Activated T-helper 17 cell treated with anti-CD3 and anti-CD28 coated beads, Interleukin-2, amount 50 U/mL, for 72 hours (primary cell): Measurements from ENCODE around the gene TPSAB1. TPM values are rescaled to one million over a fixed set of nuclear protein-coding genes. Genes with fewer than 3 reads are reported as not detected.

Source experiments
- ATAC-seq: fragments of 150-1000 bp; cut with Tn5 transposase; replicated peaks from 2 replicates; pipeline ENCODE4 v1.10.0; 2021; ENCODE audit warnings: mild to moderate bottlenecking, moderate library complexity
- H3K27ac Mint-ChIP-seq: one replicate; pipeline ENCODE4 v1.8.0; 2022; ENCODE audit warnings: mixed read lengths
- H3K27me3 Mint-ChIP-seq: one replicate; pipeline ENCODE4 v1.8.0; 2022; ENCODE audit warnings: mixed read lengths
- H3K36me3 Mint-ChIP-seq: one replicate; pipeline ENCODE4 v1.8.0; 2022; ENCODE audit warnings: low read depth, mild to moderate bottlenecking, mixed read lengths
- H3K4me1 Mint-ChIP-seq: one replicate; pipeline ENCODE4 v1.8.0; 2022; ENCODE audit warnings: mixed read lengths
- H3K4me3 Mint-ChIP-seq: one replicate; pipeline ENCODE4 v1.8.0; 2022; ENCODE audit warnings: mild to moderate bottlenecking, mixed read lengths
- H3K9me3 Mint-ChIP-seq: one replicate; pipeline ENCODE4 v1.8.0; 2022; ENCODE audit warnings: mixed read lengths
- total RNA-seq, 2 donors: library from RNA; stranded (reverse); gene quantifications; one replicate each; pipeline ENCODE4 v1.2.3, GENCODE V29; 2022

TPSAB1 gene
- total RNA-seq, 2 donors from 2014 or later: 0.29 to 0.32 TPM

- H3K27ac Mint-ChIP-seq: no peak overlapping the region
- no peaks in the 10 kb centered on the region for H3K9me3 Mint-ChIP-seq
- H3K4me1 Mint-ChIP-seq: no peaks in the 10 kb centered on the region
- no peaks in the 10 kb centered on the region for H3K27me3 Mint-ChIP-seq
- no peaks in the 10 kb centered on the region for H3K36me3 Mint-ChIP-seq
- no peak for ATAC-seq
- no peak overlapping the region for H3K4me3 Mint-ChIP-seq
Observed at GRCh38 chr16:1201444-1201843, 39.1 kb upstream of the TPSAB1 start.

DNA sequence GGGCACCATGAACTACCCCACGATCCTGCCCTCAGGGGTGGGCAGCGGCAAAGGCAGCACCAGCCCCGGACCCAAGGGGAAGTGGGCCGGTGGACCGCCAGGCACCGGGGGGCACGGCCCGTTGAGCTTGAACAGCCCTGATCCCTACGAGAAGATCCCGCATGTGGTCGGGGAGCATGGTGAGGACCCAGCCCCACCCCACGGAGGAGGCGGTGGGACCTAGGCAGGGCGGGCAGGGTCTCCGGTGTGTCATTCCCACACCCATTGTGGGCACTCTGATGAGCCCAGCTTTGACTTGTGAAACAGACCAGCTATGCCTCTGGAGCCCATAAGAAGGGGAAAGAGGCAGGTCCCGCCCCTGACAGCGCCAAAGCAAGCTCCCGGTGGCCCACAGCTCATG, 38.2 kb upstream of the TPSAB1 start:
- no peak for ATAC-seq
- no peak overlapping the region for H3K4me3 Mint-ChIP-seq
- H3K36me3 Mint-ChIP-seq: no peaks in the 10 kb centered on the region
- no peaks in the 10 kb centered on the region for H3K9me3 Mint-ChIP-seq
- no peak overlapping the region for H3K27ac Mint-ChIP-seq
- no peaks in the 10 kb centered on the region for H3K27me3 Mint-ChIP-seq
- H3K4me1 Mint-ChIP-seq: no peaks in the 10 kb centered on the region

- Mint-ChIP-seq H3K4me1 (no peaks in the 10 kb centered on the region), H3K27ac (no peak overlapping the region), H3K4me3 (no peak overlapping the region), H3K9me3 (no peaks in the 10 kb centered on the region), H3K36me3 (no peaks in the 10 kb centered on the region), H3K27me3 (no peaks in the 10 kb centered on the region)
- ATAC-seq: no peak
Observed at GRCh38 chr16:1204933-1205332, 35.6 kb upstream of the TPSAB1 start.

GRCh38 chr16:1206326-1206725, 34.2 kb upstream of the TPSAB1 start:
- Mint-ChIP-seq H3K36me3 (no peaks in the 10 kb centered on the region), H3K27me3 (no peaks in the 10 kb centered on the region), H3K4me1 (no peaks in the 10 kb centered on the region), H3K27ac (no peak overlapping the region), H3K9me3 (no peaks in the 10 kb centered on the region), H3K4me3 (no peak overlapping the region)
- no peak for ATAC-seq

- Mint-ChIP-seq H3K27me3 (no peaks in the 10 kb centered on the region), H3K4me3 (peak overlapping the region; percentile 15), H3K36me3 (no peaks in the 10 kb centered on the region), H3K4me1 (no peaks in the 10 kb centered on the region), H3K9me3 (no peaks in the 10 kb centered on the region), H3K27ac (no peak overlapping the region)
- no peak for ATAC-seq
Observed at GRCh38 chr16:1206786-1207185, 33.7 kb upstream of the TPSAB1 start.

GRCh38 chr16:1208239-1208830, 32.2 kb upstream of the TPSAB1 start:
- H3K4me3 Mint-ChIP-seq: peak overlapping the region; percentile 47
- no peaks in the 10 kb centered on the region for H3K36me3 Mint-ChIP-seq
- ATAC-seq: peak; percentile 70
- H3K4me1 Mint-ChIP-seq: no peaks in the 10 kb centered on the region
- H3K27me3 Mint-ChIP-seq: no peaks in the 10 kb centered on the region
- no peaks in the 10 kb centered on the region for H3K9me3 Mint-ChIP-seq
- H3K27ac Mint-ChIP-seq: no peak overlapping the region

DNA sequence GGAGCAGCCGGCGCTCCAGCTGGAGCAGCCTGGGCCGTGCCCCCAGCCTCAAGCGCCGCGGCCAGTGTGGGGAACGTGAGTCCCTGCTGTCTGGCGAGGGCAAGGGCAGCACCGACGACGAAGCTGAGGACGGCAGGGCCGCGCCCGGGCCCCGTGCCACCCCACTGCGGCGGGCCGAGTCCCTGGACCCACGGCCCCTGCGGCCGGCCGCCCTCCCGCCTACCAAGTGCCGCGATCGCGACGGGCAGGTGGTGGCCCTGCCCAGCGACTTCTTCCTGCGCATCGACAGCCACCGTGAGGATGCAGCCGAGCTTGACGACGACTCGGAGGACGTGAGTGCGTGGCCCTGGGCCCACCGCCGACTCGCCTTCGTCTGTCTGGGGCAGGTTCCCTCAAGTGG, 31.4 kb upstream of the TPSAB1 start:
- Mint-ChIP-seq H3K27me3 (no peaks in the 10 kb centered on the region), H3K9me3 (no peaks in the 10 kb centered on the region), H3K36me3 (no peaks in the 10 kb centered on the region), H3K4me3 (no peak overlapping the region), H3K27ac (no peak overlapping the region), H3K4me1 (no peaks in the 10 kb centered on the region)
- no peak for ATAC-seq

DNA sequence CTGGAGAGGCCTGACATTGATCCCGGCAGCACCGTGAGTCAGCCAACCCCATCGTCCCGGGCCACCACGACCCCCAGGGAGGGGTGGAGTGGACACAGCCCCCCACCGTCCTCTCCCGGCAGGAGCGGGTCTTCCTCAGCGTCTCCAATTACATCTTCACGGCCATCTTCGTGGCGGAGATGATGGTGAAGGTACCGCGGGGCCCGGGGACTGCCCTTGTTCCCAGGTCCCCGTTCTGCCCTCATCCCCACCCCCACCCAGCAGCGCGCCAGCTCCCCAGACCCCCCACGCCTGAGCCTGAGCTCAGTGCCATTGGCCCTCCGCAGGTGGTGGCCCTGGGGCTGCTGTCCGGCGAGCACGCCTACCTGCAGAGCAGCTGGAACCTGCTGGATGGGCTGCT, 30.0 kb upstream of the TPSAB1 start:
- Mint-ChIP-seq H3K4me3 (no peak overlapping the region), H3K9me3 (no peaks in the 10 kb centered on the region), H3K27ac (no peak overlapping the region), H3K36me3 (no peaks in the 10 kb centered on the region), H3K27me3 (no peaks in the 10 kb centered on the region), H3K4me1 (no peaks in the 10 kb centered on the region)
- ATAC-seq: no peak

DNA sequence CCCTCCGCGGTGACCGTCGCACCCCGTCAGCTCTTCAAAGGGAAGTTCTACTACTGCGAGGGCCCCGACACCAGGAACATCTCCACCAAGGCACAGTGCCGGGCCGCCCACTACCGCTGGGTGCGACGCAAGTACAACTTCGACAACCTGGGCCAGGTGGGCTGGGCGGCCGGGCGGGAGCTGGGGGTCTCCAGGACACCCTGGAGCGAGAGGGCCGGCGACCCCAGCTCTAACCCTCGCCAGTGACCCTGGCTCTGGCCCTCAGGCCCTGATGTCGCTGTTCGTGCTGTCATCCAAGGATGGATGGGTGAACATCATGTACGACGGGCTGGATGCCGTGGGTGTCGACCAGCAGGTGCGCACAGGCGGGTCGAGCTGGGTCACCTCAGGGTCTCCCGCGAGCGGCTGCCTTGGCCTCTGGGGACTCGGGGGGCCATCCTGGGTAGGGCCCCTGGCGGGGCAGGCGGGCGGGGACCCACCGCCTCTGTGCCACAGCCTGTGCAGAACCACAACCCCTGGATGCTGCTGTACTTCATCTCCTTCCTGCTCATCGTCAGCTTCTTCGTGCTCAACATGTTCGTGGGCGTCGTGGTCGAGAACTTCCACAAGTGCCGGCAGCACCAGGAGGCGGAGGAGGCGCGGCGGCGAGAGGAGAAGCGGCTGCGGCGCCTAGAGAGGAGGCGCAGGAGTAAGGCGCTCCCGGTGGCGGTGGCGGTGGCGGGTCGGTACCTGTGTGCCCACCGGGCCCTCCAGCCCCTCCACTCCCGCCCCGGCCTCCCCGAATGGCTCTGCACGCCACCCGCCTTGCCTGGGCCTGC, 28.8 kb upstream of the TPSAB1 start:
- Mint-ChIP-seq H3K9me3 (no peaks in the 10 kb centered on the region), H3K4me3 (no peak overlapping the region), H3K27ac (no peak overlapping the region), H3K27me3 (no peaks in the 10 kb centered on the region), H3K4me1 (no peaks in the 10 kb centered on the region), H3K36me3 (no peaks in the 10 kb centered on the region)
- no peak for ATAC-seq

- Mint-ChIP-seq H3K4me3 (no peak overlapping the region), H3K27ac (no peak overlapping the region), H3K4me1 (no peaks in the 10 kb centered on the region), H3K27me3 (no peaks in the 10 kb centered on the region), H3K36me3 (no peaks in the 10 kb centered on the region), H3K9me3 (no peaks in the 10 kb centered on the region)
- no peak for ATAC-seq
Observed at GRCh38 chr16:1212616-1213194, 27.8 kb upstream of the TPSAB1 start.

GRCh38 chr16:1213231-1213630, 27.3 kb upstream of the TPSAB1 start:
- no peak overlapping the region for H3K4me3 Mint-ChIP-seq
- H3K36me3 Mint-ChIP-seq: no peaks in the 10 kb centered on the region
- H3K27me3 Mint-ChIP-seq: no peaks in the 10 kb centered on the region
- H3K4me1 Mint-ChIP-seq: no peaks in the 10 kb centered on the region
- no peak overlapping the region for H3K27ac Mint-ChIP-seq
- no peaks in the 10 kb centered on the region for H3K9me3 Mint-ChIP-seq
- no peak for ATAC-seq

- H3K4me3 Mint-ChIP-seq: no peak overlapping the region
- no peaks in the 10 kb centered on the region for H3K36me3 Mint-ChIP-seq
- H3K27ac Mint-ChIP-seq: no peak overlapping the region
- H3K9me3 Mint-ChIP-seq: no peaks in the 10 kb centered on the region
- H3K4me1 Mint-ChIP-seq: no peaks in the 10 kb centered on the region
- no peak for ATAC-seq
- H3K27me3 Mint-ChIP-seq: no peaks in the 10 kb centered on the region
Observed at GRCh38 chr16:1213796-1214372, 26.6 kb upstream of the TPSAB1 start.

- H3K36me3 Mint-ChIP-seq: no peaks in the 10 kb centered on the region
Observed at GRCh38 chr16:1214719-1215118, 25.8 kb upstream of the TPSAB1 start.

GRCh38 chr16:1215574-1216295, 24.8 kb upstream of the TPSAB1 start:
- Mint-ChIP-seq H3K27ac (no peak overlapping the region), H3K4me3 (no peak overlapping the region), H3K4me1 (no peaks in the 10 kb centered on the region), H3K27me3 (no peaks in the 10 kb centered on the region), H3K9me3 (no peaks in the 10 kb centered on the region), H3K36me3 (no peaks in the 10 kb centered on the region)
- ATAC-seq: no peak

More at GRCh38 chr16:1214719-1215118, 25.8 kb upstream of the TPSAB1 start:
- ATAC-seq: no peak
- Mint-ChIP-seq H3K27ac (no peak overlapping the region), H3K27me3 (no peaks in the 10 kb centered on the region), H3K4me3 (no peak overlapping the region), H3K9me3 (no peaks in the 10 kb centered on the region), H3K4me1 (no peaks in the 10 kb centered on the region)
